ENCODE results near the gene CHCHD10.
A peak's percentile ranks its signal among the peaks of the same experiment; 100 is the strongest.

The CHCHD10 gene

DNA sequence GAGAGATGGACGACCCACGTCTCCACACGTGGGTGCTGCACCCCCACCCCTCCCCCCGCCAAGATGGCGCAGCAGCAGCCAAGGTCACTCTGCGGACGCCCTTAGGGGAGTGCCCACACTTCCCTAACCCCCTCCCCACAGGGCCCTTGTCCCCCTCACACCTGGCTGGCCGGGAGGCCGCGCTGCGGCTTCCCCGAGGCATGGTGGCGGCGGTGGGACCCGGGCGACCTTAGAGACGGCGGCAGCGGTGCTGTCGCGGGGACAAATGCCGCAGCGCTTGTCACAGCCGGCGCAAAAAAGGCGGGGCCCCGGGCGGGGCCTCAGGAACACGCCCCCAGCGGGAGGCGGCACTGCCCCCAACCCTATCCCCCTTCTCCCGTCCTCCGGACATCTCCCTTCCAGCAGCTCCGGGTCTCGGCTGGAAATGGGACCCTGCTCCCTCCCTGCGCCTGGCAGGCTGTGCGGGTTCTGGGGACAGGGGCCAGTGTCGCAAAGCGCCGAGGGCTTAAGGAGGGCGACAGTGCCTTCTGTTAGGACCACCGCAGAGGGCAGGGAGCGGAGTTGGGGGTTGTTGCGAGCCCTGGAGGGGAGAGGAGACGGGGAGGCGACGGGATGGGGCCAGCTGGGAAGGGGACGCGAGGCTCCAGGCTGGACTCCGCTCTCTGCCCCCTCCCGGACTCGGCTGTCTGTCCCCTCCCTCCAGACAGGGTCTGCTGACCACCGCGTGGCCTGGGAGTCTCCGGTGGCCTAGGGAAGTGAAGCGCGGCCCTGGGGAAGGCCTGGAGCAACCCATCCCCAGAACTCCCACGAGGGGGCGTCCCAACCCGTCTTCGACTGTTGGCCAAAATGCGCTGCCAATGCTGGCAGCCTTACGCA lies at the start of gene CHCHD10:
Gene CHCHD10, minus strand, starts transcription at position 300 of the 876 bp plus-strand sequence. Its CDS starts 98 bp downstream, at position 202.
- peak; percentile 90 for DNase-seq

DNA sequence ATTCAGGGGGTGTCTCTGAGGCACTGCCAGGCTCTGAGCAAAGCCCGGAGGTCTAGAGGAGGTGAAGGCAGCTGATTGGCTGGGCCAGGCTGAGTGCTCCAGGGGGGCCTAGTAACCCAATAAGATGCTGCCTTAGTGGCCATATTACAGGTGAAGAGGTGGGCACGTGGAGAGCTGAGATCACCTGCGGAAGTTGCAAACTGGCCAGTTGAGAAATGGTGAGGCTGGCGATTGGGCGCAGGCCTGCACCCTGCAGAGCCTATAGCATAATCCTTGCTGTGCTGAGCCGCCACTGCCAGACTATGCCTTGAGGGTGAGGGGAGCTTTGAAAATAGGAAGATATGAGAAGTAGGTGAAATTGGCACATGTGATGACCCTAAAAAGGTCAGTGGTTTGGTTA lies 49.4 kb upstream of the CHCHD10 start:
- no peak for DNase-seq

DNA sequence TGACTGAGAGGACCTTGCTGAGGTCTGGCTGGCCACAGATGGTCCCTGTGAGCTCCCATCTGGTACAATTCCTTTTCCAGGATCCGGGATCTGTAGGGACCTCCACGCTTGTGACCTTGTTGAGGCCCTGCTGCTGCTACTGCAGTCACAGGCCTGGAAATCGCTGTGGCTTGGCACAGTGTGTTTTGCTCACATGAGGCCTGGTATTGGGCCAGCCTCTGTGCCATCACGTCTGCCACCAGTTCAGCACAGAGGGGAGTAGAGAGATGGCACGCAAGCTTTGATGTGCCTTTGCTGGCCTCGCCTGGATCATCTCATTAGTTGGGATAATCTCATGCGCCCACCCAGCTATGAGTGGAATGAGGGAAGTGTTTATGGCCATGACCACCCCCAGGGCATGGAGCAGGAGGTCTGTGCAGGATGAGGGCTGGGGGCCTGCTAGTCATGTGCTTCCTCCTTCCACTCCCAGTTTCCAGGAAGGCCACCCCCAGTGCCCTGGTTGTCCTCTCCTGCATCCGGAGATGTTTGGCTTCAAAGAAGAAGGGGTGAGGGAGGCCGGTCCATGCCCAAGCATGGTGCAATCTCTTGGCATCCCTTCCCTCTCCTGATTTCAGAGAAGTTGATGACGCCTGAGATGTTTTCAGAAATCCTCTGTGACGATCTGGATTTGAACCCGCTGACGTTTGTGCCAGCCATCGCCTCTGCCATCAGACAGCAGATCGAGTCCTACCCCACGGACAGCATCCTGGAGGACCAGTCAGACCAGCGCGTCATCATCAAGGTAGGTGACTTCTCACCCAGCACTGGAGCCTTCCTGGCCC lies 48.6 kb upstream of the CHCHD10 start:
- DNase-seq: peak; percentile 82

- DNase-seq: no peak
Observed at GRCh38 chr22:23815541-23816155, 47.9 kb upstream of the CHCHD10 start.

GRCh38 chr22:23812378-23812777 lies 44.6 kb upstream of the CHCHD10 start:
- no peak for DNase-seq

GRCh38 chr22:23806837-23807236 lies 39.1 kb upstream of the CHCHD10 start:
- DNase-seq: no peak

DNA sequence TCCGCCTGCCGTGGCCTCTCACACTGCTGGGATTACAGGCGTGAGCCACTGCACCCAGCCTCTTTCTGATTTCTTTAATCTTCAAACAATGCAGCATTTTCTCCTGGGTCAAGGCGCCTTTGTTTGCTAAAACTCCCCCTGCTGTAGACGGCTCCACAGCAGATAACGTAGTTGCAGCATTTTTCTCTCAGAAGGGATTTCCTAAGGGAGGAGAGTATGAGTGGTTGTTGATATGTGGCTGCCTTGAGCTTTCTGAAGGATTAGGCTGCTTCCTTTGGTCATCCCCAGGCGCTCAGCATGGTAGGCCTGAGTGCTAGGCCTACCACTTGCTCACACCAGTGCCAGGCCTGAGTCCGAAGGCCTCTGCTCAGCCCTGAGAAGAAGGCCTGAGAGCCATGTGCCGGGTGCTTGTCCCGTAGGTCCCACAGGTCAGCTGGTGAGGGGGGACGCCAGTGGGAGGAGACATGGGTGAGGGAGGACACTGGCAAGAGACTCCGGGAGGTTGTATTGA lies 37.1 kb upstream of the CHCHD10 start:
- no peak for DNase-seq

GRCh38 chr22:23803001-23803819 lies 35.4 kb upstream of the CHCHD10 start:
- no peak for DNase-seq

DNA sequence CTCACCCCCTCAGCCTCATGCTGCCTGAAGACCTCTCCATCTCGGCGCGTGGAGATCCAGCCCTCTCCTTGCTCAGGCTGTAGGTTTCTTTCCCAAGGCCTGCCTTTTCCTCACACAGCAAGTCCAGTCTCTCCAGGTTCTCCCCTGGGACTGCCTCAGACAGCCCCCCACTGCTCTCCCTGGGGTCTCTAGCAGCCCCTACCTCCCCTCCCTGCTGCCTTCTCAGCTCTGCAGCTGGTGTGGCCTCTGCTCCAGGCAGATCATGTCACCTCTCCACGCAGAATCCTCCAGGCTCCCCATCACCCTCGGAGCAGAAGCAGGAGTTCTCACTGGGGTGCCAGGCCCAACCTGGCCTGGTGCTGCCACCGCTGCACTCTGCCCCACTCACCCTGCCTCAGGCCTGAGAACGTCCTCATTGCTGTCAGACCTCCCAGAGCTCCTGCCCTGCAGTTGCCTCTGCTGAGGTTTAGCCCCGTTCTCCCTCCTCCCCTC lies 34.2 kb upstream of the CHCHD10 start:
- no peak for DNase-seq

DNA sequence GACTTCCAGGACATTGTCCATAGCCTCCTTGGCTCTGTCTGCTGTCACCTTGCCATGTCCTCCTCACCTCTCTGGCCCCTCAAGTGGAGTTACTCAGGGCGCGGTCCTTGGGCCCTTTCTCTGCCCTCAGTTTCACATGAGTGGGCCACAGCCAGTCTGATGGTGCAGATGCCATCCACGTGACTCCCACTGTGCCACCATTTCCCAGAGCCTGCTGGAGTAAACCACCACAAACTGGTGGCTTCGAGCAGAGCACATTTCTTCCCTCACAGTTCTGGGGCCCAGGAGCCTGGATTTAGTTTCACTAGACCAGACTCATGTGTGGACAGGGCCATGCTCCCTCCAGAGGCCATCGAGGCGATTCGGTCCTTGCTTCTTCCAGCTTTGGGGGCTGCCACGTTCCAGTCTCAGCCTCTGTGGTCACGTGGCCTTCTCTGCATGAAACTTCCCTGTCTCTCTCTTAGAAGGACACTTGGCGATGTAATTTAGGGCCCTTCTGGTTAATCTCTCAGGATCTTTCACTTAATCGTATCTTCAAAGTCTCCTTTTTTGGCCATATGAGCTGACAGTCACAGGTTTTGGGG lies 33.6 kb upstream of the CHCHD10 start:
- no peak for DNase-seq

- no peak for DNase-seq
Observed at GRCh38 chr22:23800297-23801237, 32.8 kb upstream of the CHCHD10 start.

GRCh38 chr22:23796461-23796860 lies 28.7 kb upstream of the CHCHD10 start:
- DNase-seq: no peak

- no peak for DNase-seq
Observed at GRCh38 chr22:23793326-23793725, 25.6 kb upstream of the CHCHD10 start.

GRCh38 chr22:23791738-23792645 lies 24.2 kb upstream of the CHCHD10 start:
- no peak for DNase-seq

GRCh38 chr22:23790819-23791737 lies 23.3 kb upstream of the CHCHD10 start:
- no peak for DNase-seq

DNA sequence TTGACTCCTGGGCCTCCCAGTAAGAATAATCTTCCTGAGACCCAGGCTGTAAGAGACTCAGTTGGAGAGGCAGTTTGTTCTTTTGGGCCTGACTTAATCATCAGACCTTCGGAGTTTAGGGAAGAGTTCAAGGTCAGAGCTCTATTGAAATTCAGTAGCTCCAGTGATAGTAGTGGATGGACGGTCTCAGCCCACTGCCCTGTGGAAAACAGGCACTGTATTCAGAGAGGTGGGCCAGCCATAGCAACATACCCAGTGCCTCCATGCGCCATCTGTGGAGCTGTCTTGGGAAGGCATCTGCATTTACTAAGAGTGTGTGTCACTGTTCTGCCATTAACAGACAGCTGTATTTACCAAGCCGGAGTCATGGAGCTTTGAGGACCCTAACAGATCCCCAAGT lies 21.9 kb upstream of the CHCHD10 start:
- DNase-seq: peak; percentile 8

GRCh38 chr22:23789121-23789520 lies 21.3 kb upstream of the CHCHD10 start:
- DNase-seq: no peak

GRCh38 chr22:23787910-23788309 lies 20.1 kb upstream of the CHCHD10 start:
- no peak for DNase-seq

- DNase-seq: no peak
Observed at GRCh38 chr22:23787600-23787896, 19.8 kb upstream of the CHCHD10 start.
